ENCODE results near the gene PP2D1. TPM values are rescaled to one million over a fixed set of nuclear protein-coding genes. Genes with fewer than 3 reads are reported as not detected.

The PP2D1 gene
- total and polyA plus RNA-seq, 9 of the 15 experiments (the other 6 are each of a cell fraction or from before 2014, with no cell fraction given) = 0.07 to 0.10 TPM; not detected in 7

DNA sequence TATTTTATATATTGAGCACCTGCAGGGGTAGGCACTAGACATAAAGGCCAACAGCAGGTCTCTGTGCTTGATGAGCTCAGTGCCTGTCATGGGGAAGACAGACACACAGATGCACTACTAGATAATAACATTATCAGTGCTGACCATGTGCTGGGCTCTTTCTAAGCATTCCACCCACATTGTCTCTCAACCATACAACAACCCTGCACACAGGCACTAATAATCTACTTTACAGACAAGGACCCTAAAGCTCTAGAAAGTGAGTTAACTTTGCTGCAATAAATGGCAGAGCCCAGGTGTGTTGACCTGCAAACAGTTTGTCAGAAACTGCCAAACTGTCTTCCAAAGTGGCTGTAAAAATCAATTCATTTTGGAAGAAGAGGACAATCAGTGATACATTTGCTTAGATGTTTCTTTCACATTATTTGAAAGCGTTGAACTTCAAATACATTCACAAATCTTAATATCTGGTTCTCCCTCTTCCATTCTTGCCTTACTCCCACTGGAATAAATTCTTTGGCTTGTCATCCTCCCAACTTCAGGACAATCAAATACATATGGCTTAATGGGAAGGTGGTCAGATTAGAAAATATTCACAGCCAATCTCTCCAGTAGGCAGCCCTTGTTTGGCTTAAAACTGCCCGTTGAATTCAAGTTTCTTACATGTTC, 11.0 kb upstream of the PP2D1 start (continued):
- TF ChIP-seq ELF4 (CRISPR knock-in tag; IDR thresholded peaks at IDR 0.05) = peak; percentile 41; the same call in 1 of the 2 replicates
- no peak for TF ChIP-seq ZNF23 (CRISPR knock-in tag; IDR thresholded peaks at IDR 0.05)
- no peak for TF ChIP-seq ZNF717 (CRISPR knock-in tag; IDR thresholded peaks at IDR 0.05)
- no peak for TF ChIP-seq GATAD2A (IDR thresholded peaks at IDR 0.05)
- peak; percentile 74 for TF ChIP-seq EP400 (IDR thresholded peaks at IDR 0.05)
- TF ChIP-seq CCNT2 (IDR thresholded peaks at IDR 0.05; ENCODE audit: borderline replicate concordance, extremely low read depth, insufficient read length, low read depth, low read length) = peak; percentile 100
- TF ChIP-seq PTRF (tag; IDR thresholded peaks at IDR 0.05) = no peak
- TF ChIP-seq ZNF584 (CRISPR knock-in tag; IDR thresholded peaks at IDR 0.05; ENCODE audit: low read depth) = peak; percentile 65; the same call in 1 of the 2 replicates
- TF ChIP-seq, protein P1, sequence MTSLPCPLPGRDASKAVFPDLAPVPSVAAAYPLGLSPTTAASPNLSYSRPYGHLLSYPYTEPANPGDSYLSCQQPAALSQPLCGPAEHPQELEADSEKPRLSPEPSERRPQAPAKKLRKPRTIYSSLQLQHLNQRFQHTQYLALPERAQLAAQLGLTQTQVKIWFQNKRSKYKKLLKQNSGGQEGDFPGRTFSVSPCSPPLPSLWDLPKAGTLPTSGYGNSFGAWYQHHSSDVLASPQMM (CRISPR knock-in tag; IDR thresholded peaks at IDR 0.05) = no peak
- TF ChIP-seq NONO (IDR thresholded peaks at IDR 0.05; ENCODE audit: low read depth in 2 of 2, low read length in 1 of 2) = peak in 1 of 2 experiments; percentile 94; a peak in 2 of 4 replicates
- peak; percentile 79 for TF ChIP-seq KHSRP (IDR thresholded peaks at IDR 0.05)
- no peak for TF ChIP-seq ZNF695 (CRISPR knock-in tag; IDR thresholded peaks at IDR 0.05)
- TF ChIP-seq, protein P2, sequence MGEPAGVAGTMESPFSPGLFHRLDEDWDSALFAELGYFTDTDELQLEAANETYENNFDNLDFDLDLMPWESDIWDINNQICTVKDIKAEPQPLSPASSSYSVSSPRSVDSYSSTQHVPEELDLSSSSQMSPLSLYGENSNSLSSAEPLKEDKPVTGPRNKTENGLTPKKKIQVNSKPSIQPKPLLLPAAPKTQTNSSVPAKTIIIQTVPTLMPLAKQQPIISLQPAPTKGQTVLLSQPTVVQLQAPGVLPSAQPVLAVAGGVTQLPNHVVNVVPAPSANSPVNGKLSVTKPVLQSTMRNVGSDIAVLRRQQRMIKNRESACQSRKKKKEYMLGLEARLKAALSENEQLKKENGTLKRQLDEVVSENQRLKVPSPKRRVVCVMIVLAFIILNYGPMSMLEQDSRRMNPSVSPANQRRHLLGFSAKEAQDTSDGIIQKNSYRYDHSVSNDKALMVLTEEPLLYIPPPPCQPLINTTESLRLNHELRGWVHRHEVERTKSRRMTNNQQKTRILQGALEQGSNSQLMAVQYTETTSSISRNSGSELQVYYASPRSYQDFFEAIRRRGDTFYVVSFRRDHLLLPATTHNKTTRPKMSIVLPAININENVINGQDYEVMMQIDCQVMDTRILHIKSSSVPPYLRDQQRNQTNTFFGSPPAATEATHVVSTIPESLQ (CRISPR knock-in tag; IDR thresholded peaks at IDR 0.05) = peak; percentile 36; the same call in 1 of the 2 replicates
- TF ChIP-seq, protein P3, sequence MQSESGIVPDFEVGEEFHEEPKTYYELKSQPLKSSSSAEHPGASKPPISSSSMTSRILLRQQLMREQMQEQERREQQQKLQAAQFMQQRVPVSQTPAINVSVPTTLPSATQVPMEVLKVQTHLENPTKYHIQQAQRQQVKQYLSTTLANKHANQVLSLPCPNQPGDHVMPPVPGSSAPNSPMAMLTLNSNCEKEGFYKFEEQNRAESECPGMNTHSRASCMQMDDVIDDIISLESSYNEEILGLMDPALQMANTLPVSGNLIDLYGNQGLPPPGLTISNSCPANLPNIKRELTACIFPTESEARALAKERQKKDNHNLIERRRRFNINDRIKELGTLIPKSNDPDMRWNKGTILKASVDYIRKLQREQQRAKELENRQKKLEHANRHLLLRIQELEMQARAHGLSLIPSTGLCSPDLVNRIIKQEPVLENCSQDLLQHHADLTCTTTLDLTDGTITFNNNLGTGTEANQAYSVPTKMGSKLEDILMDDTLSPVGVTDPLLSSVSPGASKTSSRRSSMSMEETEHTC (IDR thresholded peaks at IDR 0.05) = peak; percentile 98
- TF ChIP-seq, protein P4, sequence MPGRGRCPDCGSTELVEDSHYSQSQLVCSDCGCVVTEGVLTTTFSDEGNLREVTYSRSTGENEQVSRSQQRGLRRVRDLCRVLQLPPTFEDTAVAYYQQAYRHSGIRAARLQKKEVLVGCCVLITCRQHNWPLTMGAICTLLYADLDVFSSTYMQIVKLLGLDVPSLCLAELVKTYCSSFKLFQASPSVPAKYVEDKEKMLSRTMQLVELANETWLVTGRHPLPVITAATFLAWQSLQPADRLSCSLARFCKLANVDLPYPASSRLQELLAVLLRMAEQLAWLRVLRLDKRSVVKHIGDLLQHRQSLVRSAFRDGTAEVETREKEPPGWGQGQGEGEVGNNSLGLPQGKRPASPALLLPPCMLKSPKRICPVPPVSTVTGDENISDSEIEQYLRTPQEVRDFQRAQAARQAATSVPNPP (IDR thresholded peaks at IDR 0.05; ENCODE audit: borderline replicate concordance, insufficient read depth, insufficient read length) = no peak
- TF ChIP-seq, protein P5, sequence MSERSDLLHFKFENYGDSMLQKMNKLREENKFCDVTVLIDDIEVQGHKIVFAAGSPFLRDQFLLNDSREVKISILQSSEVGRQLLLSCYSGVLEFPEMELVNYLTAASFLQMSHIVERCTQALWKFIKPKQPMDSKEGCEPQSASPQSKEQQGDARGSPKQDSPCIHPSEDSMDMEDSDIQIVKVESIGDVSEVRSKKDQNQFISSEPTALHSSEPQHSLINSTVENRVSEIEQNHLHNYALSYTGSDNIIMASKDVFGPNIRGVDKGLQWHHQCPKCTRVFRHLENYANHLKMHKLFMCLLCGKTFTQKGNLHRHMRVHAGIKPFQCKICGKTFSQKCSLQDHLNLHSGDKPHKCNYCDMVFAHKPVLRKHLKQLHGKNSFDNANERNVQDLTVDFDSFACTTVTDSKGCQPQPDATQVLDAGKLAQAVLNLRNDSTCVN (CRISPR knock-in tag; IDR thresholded peaks at IDR 0.05) = no peak
- peak; percentile 90 to 99 for TF ChIP-seq TBL1XR1 (IDR thresholded peaks at IDR 0.05; ENCODE audit: low read length in 2 of 2)
- TF ChIP-seq ADNP (tag; IDR thresholded peaks at IDR 0.05) = peak; percentile 91
- no peak for TF ChIP-seq TAF7 (tag; IDR thresholded peaks at IDR 0.05)
- TF ChIP-seq ETV6 (IDR thresholded peaks at IDR 0.05; ENCODE audit: borderline replicate concordance in 1 of 2, low read depth in 2 of 2, low read length in 1 of 2) = peak in 1 of 2 experiments; percentile 78; a peak in 2 of 4 replicates
- no peak for TF ChIP-seq ETV6 (CRISPR knock-in tag; IDR thresholded peaks at IDR 0.05; ENCODE audit: borderline replicate concordance)
- peak; percentile 85; the same call in 1 of the 2 replicates for TF ChIP-seq HEY1 (CRISPR knock-in tag; IDR thresholded peaks at IDR 0.05; ENCODE audit: borderline replicate concordance)

Data from K562 (cell line).